HUDEP-2 (cell line): Measurements from ENCODE around the gene S1PR2.
A peak's percentile ranks its signal among the peaks of the same experiment; 100 is the strongest.
"Not testable (repeated sequence)": the region's sequence is repeated elsewhere in the genome, so short reads cannot be mapped to it uniquely, and the experiment has no call there.

ENCODE experiments used
- DNase-seq, 76 experiments: peaks; one replicate each; lab custom pipeline; 2025; ENCODE audit not compliant: unreplicated experiment in 76 of 76; lab: John Stamatoyannopoulos, UW

Gene S1PR2

DNA sequence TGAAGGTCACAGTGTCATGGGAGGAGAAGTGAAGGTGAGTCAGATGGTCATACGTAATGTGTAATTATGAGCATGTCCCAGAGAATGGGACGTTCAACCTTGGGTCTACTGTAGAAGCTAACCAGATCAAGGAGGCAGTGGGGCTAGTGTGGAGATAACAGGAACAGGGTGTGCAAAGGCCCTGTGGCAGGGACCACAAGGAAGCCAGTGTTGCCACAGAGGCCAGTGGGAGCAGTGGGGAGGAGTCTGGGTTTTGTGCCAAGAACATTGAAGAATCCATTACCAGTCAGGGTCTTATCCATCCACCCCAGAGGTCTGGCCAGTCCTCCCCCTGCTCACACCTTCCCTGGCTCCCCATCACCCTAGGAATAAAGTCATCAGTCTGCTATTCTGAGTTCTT, 24.2 kb upstream of the S1PR2 start:
- no peak for DNase-seq

DNA sequence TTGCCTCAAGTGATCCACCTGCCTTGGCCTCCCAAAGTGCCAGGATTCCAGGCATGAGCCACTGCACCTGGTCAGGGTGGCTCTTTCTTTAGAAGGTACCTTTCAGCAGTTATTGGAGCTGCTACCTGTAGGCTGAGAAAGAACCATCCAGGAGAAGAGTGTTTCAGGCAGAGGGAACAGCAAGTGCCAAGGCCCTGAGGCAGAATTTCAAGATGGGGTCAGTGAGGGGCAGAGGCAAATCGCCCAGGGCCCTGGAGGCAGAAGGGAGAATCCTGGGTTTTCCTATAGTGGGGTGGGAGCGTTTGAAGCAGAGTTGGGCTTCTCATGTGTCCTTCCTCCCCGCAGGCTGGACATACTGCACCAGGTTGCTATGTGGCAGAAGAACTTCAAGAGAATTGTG, 23.1 kb upstream of the S1PR2 start:
- DNase-seq: no peak

DNA sequence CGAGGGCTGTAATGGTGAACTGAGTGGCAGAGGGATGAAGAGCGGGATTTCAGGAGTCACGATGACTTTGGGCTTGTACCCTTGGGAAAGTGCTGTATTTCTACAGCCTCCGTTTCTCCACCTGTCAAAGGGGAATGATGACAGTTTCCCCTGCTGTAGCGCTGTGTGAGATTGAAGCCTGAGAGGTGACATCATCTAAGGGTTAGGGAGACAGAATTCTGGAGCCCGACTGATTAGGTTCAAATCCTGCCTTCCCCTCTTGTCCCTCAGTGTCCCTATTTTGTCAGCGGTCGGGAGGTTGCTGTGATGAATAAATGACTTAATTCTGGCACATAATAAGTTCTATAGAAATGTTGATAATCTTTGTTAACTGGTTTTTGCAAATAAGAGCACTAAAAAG, 21.6 kb upstream of the S1PR2 start:
- DNase-seq: peak in 1 of 76 experiments; percentile 36

DNA sequence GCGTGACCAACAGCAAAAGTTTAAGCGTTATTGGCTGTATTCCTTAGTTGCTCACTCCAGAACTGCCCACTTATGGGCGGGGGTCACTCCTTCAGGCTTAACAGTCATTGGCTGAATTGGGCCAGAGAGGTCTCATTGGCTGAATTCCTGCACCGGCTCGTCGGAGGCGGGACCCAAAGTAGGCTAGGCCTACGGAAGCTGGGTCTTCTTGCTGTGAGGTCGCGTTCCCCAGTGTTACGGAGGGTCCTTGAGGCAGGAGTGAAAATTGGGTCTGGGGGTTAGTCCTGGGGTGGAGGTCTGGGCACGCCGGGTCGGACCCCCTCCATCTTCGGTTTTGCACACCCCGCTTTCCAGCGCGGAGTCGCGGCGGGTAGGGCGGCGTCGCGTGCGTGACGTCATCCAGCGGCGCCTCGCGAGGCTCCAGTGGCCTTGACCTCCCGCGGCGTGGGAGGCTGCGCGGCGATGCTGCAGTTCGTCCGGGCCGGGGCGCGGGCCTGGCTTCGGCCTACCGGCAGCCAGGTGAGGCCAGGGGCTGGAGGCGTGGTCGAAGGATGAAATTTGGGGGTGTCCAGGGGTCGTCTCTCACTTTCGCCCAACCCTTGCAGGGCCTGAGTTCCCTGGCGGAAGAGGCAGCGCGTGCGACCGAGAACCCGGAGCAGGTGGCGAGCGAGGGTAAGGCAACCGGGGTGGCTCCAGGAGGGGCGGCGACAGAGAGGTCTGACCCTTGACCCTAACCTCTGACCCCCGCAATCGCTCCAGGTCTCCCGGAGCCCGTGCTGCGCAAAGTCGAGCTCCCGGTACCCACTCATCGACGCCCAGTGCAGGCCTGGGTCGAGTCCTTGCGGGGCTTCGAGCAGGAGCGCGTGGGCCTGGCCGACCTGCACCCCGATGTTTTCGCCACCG, 20.9 kb upstream of the S1PR2 start, which contains the start of gene MRPL4:
TSS of gene MRPL4 (plus strand) at position 423 of the 903 bp plus-strand sequence. CDS start at position 463, 40 bp downstream.
- peak; percentile 76 to 100 (median 99) for DNase-seq

DNA sequence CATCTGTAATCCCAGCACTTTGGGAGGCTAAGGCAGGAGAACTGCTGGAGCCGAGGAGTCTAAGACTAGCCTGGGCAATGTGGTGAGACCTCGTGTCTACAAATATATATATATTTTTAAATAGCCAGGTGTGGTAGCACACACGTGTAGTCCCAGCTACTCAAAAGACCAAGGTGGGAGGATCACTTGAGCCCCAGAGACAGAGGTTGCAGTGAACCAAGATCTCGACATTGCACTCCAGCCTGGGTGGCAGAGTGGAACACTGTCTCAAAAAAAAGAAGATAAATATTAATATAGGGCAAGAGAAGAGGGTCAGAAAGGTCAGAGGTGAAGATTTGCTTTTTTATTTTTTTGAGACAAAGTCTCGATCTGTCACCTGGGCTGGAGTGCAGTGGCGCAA, 15.4 kb upstream of the S1PR2 start:
- no peak for DNase-seq

DNA sequence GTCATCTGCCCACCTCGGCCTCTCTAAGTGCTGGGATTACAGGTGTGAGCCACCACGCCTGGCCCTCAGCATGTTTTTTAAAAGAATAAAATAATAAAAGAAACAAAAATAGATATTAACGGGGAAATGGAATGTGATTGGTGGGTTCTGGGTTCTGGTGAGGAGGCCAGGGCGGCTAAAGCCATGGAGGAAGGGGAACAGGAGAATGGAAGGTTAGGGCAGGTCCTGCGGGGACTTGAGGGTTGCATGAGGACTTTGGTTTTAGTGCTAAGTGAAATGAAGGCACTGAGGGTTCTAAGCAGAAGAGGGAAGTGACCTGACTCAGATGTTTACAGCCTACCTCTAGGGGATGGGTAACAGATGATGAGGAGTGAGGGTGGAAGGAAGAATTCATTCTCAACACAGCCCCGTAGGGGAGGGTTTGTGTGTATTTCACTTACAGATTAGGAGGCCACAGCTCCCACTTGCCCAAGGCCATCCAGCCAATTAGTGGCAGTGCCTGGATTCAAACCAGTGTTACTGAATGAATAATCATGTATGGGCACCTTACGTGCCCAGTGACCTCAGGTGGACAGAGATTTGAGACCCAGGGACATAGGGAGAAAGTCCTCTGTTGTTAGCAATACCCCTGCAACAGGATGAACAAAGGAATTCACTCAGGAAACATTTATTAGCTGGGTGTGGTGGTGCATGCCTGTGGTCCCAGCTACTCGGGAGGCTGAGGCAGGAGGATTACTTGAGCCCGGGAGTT, 14.2 kb upstream of the S1PR2 start:
- DNase-seq: no peak

DNA sequence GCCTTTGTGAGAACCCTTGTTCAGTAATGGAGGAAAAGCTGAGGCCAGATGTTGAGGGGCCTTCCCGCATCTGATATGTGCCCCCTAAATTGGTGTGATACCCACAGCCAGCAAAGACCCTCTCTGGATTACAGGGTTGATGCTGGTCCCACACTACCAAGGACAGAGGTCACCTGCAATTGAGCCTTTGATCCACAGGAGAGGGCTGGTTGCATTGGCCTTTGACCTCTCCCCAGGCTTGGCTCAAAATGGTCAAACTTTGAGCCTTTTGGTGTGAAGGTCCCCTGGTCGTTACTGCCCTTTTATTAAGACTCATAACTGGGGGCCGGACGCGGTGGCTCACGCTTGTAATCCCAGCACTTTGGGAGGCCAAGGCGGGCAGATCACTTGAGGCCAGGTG, 12.5 kb upstream of the S1PR2 start:
- DNase-seq: no peak

DNA sequence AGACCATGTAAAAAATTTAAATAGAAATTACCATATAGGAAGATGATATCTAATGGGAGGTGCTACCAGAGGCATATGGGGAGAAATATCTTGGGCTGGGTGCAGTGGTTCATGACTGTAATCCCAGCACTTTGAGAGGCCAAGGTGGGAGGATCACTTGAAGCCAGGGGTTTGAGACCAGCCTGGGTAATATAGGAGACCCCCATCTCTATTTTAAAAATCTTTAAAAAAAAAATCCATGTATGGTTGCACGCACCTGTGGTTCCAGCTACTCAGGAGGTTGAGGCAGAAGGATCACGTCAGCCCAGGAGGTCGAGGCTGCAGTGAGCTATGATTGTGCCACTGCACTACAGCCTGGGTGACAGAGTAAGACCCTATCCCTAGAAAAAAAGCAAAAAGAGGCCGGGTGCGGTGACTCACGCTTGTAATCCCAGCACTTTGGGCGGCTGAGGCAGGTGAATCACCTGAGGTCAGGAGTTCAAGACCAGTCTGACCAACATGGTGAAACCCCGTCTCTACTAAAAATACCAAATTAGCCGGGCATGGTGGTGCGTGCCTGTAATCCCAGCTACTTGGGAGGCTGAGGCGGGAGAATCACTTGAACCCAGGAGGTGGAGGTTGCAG, 10.8 kb upstream of the S1PR2 start:
- DNase-seq: not testable (repeated sequence)

DNA sequence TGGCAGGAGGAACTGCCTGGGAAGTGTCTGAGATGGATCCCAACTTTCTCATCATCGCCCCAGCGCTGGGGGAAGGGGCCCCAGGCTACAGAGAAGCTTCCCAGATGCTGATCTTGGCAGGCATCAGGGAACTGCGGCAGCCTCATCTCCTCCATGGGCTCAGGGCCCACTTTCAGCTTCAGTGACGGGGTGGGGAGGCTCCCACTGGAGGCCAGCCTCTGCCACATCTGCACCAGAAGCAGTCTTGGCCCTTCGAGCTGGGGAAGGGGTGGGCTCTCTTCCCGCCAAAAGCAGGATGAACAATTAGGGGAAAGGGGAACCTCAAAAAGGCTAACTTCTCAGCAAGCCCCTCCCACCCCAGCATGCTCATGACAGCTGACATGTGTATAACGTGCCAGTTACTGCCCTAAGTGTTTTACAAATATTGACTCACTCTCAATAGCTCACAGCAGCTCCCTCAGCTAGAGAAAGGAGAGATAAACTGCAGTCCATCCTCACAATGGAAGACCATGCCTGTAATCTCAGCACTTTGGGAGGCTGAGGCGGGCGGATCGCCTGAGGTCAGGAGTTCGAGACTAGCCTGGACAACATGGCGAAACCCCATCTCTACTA, 7.1 kb upstream of the S1PR2 start:
- no peak for DNase-seq

DNA sequence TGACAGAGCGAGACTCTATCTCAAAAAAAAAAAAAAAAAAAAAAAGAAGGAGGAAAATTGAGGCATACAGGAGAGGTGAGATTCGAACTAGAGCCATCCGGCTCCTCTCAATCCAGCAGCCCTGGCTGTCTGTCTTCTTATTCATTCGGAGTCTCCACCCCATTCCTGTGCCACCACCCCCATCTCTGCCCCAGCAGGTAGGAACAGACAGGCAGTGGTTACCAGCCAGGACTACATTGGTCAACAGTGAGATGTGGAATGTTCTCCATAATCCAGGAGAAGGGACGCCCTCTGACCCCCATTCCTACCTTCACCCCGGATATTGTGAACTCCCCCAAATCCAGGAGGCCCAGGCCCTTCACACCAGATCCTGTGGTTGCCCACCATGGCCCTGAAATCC, 6.6 kb upstream of the S1PR2 start:
- no peak for DNase-seq

DNA sequence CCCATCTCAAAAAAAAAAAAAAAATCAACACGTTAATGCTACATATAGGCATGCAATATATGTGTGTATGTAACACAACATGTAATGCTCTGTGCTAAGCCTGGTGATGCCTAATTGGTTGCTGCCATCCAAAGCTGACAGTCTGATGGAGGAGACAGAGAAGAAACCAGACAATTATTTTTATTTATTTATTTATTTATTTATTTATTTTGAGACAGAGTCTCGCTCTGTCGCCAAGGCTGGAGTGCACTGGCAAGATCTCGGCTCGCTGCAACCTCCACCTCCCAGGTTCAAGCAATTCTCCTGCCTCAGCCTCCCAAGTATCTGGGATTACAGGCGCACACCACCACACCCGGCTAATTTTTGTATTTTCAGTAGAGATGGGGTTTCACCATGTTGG, 4.3 kb upstream of the S1PR2 start:
- not testable (repeated sequence) for DNase-seq

DNA sequence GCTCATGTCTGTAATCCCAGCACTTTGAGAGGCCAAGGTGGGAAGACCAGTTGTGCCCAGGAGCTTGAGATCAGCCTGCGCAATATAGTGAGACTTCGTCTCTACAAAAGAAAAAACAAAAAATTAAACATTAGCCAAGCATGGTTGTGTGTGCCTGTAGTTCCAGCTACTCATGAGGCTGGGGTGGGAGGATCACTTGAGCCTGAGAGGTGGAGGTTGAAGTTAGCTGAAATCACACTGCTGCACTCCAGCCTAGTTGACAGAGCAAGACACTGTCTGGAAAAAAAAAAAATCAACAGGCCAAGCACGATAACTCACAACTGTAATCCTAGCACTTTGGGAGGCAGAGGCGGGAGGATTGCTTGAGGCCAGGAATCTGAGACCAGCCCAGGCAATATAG, 3.9 kb upstream of the S1PR2 start:
- no peak for DNase-seq

DNA sequence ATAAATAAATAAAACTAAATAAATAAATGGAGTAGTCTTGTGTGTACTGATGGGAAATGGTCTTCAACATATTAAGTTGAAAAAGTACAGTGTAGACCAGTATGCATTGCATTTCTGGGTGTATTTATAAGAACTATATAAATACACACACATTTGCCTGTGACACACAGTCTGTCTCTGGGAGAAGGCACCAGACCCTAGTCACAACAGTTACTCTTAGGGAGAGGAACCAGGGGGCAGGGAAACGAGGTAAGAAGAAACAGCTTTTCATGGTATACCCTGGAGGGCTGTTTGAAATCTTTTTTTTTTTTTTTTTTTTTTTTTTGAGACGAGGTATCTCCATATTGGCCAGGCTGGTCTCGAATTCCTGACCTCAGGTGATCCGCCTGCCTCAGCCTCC, 2.8 kb upstream of the S1PR2 start:
- no peak for DNase-seq

DNA sequence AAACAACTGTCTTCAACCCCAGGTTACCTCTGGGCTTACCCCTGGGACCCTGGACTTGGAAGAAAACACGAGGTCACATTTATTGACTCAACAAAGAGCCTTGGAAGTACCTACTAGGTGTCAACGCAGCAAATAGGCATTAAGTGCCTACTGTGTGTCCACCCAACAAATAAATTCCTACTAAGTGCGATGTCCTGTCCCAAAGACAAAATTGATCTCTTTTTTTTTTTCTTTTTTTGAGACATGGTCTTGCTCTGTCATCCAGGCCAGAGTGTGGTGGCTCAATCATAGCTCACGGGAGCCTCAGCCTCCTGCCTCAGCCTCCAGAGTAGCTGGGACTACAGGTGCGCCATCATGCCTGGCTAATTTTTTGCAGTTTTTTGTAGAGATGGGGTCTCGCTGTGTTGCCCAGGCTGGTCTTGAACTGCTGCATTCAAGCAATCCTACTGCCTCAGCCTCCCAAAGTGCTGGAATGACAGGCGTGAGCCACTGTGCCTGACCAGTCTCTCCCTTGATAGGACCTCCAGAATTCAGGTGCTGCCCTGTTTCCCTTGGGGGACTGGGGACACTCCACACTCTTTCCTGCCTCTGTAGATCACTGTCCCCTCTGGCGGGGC, 589 bp upstream of the S1PR2 start:
- no peak for DNase-seq

DNA sequence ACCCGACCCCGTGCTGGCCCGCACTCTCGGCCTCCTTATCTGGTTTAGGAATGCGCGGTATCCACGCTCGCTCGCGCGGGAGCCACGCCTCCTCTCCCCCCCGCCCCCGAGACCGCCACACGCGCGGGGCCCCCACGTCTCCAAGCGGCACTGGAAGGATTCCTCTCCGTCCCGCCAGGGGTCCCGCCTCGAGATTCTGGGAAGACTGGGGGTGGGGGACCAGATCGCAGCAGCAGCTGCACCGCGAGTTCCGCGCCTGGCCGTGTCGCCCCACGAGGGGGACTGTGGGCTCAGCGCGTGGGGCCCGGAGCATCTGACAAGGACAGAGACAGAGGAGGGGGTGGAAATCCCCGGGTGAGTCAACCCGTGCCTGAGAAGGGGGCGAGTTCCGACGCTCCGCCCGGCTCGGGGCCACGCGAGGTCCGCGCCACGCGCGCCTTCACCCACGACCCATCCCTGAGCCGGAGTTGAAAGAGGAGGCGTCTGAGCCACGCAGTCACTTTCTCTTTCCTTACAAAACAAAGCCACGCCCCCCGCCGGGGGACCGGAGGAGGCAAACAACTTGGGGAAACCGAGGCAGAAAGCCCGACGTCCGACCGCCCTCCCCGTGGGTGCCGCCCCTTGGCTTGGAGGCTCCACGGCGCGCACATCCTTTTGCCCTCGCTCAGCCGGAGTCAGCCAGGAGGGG, 814 bp downstream of the S1PR2 start:
- DNase-seq: no peak

DNA sequence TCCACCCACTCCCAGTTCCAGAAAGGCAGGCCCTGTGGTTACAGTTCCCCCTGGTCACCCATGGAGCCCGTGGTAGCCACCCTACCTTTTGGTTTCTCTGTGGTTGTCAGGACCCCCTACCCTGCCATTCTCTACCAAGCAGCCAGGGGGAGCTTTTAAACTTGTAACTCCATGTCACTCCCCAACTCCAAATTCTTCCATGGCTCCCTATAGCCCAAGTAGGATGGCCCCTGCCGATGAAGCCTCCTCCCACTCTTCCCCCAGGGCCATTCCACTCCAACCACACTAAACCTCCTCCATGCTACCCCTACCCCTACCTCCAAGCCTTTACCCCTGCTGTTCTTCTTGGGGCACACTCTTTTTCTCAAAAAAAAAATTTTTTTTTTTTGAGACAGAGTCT, 2.2 kb downstream of the S1PR2 start:
- peak in 26 of 76 experiments; percentile 7 to 56 (median 30) for DNase-seq

DNA sequence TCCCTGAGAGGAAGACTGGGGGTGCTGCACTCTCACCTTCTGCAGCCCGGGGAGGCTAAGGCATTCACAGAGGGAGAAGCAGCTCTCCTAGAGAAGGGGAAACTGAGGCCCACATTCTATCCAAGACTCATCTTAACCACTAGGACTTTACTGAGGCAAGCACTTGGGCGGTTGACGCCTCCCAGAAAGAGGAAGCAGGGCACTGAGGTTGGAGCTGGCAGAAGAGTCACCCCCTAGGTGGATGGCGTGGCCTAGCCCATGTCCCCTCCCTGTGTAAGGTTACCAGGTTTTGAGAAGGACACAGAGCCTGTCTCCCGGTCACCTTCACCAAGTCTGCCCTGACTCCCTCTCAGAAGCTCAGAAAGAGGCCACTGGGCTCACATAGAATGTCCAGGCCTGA, 2.7 kb downstream of the S1PR2 start:
- no peak for DNase-seq

DNA sequence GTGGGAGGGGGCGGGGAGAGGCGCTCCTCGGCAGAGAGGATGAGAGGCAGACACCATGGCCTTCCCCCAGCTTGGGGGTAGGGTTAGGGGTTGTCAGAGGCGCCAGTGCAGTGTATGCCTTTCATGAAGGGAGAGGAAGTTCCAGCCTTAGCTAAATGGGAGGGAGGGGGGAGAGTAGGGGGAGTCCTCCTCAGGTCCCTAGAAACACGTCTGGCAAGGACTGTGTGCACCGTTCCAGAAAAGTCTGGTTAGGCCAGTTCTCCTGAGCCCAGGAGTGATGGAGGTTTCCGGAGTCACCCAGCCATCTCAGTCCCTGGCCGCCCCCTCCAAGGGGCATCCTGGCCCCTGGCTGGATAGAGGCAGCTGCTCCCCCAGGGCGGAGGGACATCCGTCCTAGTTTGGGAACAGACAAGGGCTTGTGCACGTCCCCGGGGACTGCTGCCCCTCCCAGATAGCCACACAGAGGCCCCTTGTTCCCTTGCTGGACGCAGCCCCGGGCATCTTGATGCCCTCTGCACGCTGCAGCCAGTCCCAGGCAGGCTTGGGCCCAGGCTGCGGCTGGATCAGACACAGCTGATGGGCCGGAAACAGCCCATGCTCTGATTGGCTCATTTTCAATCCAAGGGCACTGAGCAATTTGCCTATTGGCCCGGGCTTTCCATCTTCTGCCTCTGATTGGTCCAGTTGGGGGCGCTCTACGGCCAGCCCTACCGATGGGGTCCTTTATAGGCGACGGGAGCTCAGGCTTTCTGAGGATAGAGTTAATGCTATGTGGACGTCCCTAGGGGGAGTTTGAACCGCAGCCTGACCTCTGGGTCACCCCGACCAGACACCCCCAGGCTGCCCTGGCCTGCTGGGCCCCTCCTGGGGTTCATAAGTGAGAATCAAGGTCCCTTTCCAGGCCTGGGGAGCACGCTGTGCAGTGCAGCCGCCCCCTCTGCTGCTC, 3.8 kb downstream of the S1PR2 start:
- peak in 1 of 76 experiments; percentile 10 for DNase-seq
